ENCODE measurements around the gene NID2.
A peak's percentile ranks its signal among the peaks of the same experiment; 100 is the strongest.

NID2 gene

GRCh38 chr14:51998348-51998747 is 70.5 kb downstream of the NID2 start:
- no peak for DNase-seq

- DNase-seq: peak in 1 of 2 experiments; percentile 21
Observed at GRCh38 chr14:51996148-51996746, 72.6 kb downstream of the NID2 start.

- no peak for DNase-seq
Observed at GRCh38 chr14:51993285-51993920, 75.5 kb downstream of the NID2 start.

GRCh38 chr14:51990488-51990887 is 78.4 kb downstream of the NID2 start:
- DNase-seq: no peak

- DNase-seq: peak; percentile 91 to 95
Observed at GRCh38 chr14:51989293-51990234, 79.3 kb downstream of the NID2 start, which contains the start of gene RTRAF. Gene RTRAF (plus strand): TSS chr14:51989546. CDS start chr14:51989640, 94 bp downstream.

GRCh38 chr14:51988221-51988620 is 80.6 kb downstream of the NID2 start:
- no peak for DNase-seq

GRCh38 chr14:51981218-51981854 is 87.5 kb downstream of the NID2 start:
- DNase-seq: no peak

- peak; percentile 88 for DNase-seq
Observed at GRCh38 chr14:51979088-51979709, 89.7 kb downstream of the NID2 start.

- DNase-seq: no peak
Observed at GRCh38 chr14:51978681-51979085, 90.2 kb downstream of the NID2 start.

GRCh38 chr14:51977075-51977474 is 91.8 kb downstream of the NID2 start:
- DNase-seq: no peak

GRCh38 chr14:51972566-51972965 is 96.3 kb downstream of the NID2 start:
- no peak for DNase-seq

GRCh38 chr14:51969852-51970540 is 98.9 kb downstream of the NID2 start:
- no peak for DNase-seq

- no peak for DNase-seq
Observed at GRCh38 chr14:51967521-51967920, 101.3 kb downstream of the NID2 start.

GRCh38 chr14:51963286-51963685 is 105.6 kb downstream of the NID2 start:
- DNase-seq: no peak

- no peak for DNase-seq
Observed at GRCh38 chr14:51962711-51963110, 106.1 kb downstream of the NID2 start.

GRCh38 chr14:51960866-51961265 is 108.0 kb downstream of the NID2 start:
- DNase-seq: no peak

GRCh38 chr14:51959928-51960327 is 108.9 kb downstream of the NID2 start:
- DNase-seq: no peak

GRCh38 chr14:51957950-51958349 is 110.9 kb downstream of the NID2 start:
- DNase-seq: no peak
